Mesendoderm (in vitro differentiated cells): ENCODE data around the gene STAU1.
"Not testable (repeated sequence)": the region's sequence is repeated elsewhere in the genome, so short reads cannot be mapped to it uniquely, and the experiment has no call there.

Experiments
- DNase-seq: peaks from one replicate; pipeline ENCODE4 v3.0.0; 2013
- H2AK5ac ChIP-seq: 2 replicates; pipeline ENCODE4 v1.6.1; 2013; ENCODE audit warnings: low read length, inconsistent platforms
- H2BK120ac ChIP-seq: 2 replicates; pipeline ENCODE4 v1.6.1; 2013; ENCODE audit warnings: low read depth, mild to moderate bottlenecking, low read length, moderate library complexity, mixed read lengths
- H2BK15ac ChIP-seq: replicated peaks from 2 replicates; pipeline ENCODE4 v1.6.1; 2013; ENCODE audit warnings: low read depth, mild to moderate bottlenecking, moderate library complexity
- H2BK5ac ChIP-seq: 2 replicates; pipeline ENCODE4 v1.6.1; 2013; ENCODE audit warnings: low read length, inconsistent platforms
- H3K18ac ChIP-seq: 2 replicates; pipeline ENCODE4 v1.6.1; 2013; ENCODE audit warnings: mild to moderate bottlenecking, low read length, mixed read lengths
- H3K23ac ChIP-seq: one replicate; pipeline ENCODE4 v1.6.1; 2013; ENCODE audit warnings: low read length
- H3K27ac ChIP-seq: 2 replicates; pipeline ENCODE4 v1.5.1; 2013; ENCODE audit warnings: low read depth, mild to moderate bottlenecking, inconsistent platforms, low read length, moderate library complexity
- H3K27me3 ChIP-seq: 2 replicates; pipeline ENCODE4 v1.6.1; 2013; ENCODE audit warnings: low read length, control low read depth, mild to moderate bottlenecking, inconsistent platforms; ENCODE audit not compliant: insufficient read depth, poor library complexity
- H3K36me3 ChIP-seq: 2 replicates; pipeline ENCODE4 v1.6.1; 2013; ENCODE audit warnings: low read length, inconsistent platforms; ENCODE audit not compliant: control insufficient read depth, insufficient read depth
- H3K4ac ChIP-seq: one replicate; pipeline ENCODE4 v1.6.1; 2013; ENCODE audit warnings: low read depth, mild to moderate bottlenecking, low read length, moderate library complexity
- H3K4me1 ChIP-seq: 2 replicates; pipeline ENCODE4 v1.6.1; 2013; ENCODE audit warnings: low read depth, low read length, inconsistent platforms; ENCODE audit not compliant: control insufficient read depth
- H3K4me2 ChIP-seq: 2 replicates; pipeline ENCODE4 v1.6.1; 2013; ENCODE audit warnings: low read length
- H3K4me3 ChIP-seq: 2 replicates; pipeline ENCODE4 v1.5.1; 2013; ENCODE audit warnings: mild to moderate bottlenecking, low read length
- H3K56ac ChIP-seq: one replicate; pipeline ENCODE4 v1.6.1; 2013; ENCODE audit warnings: low read length
- H3K79me1 ChIP-seq: 2 replicates; pipeline ENCODE4 v1.6.1; 2013; ENCODE audit warnings: low read length, inconsistent platforms
- H3K79me2 ChIP-seq: 2 replicates; pipeline ENCODE4 v1.6.1; 2013; ENCODE audit warnings: mild to moderate bottlenecking, low read length; ENCODE audit not compliant: control insufficient read depth, insufficient read depth
- H3K9ac ChIP-seq: 2 replicates; pipeline ENCODE4 v1.6.1; 2013; ENCODE audit warnings: low read length, inconsistent platforms
- H4K5ac ChIP-seq: one replicate; pipeline ENCODE4 v1.6.1; 2013; ENCODE audit warnings: low read length
- H4K8ac ChIP-seq: one replicate; pipeline ENCODE4 v1.6.1; 2013; ENCODE audit warnings: low read depth, mild to moderate bottlenecking, control low read depth, low read length, moderate library complexity
- WGBS: extraction: QIAGEN DNeasy Blood & Tissue Kit; methylation state at CpG from one replicate; pipeline ENCODE4 v1.1.7; 2013; ENCODE audit warnings: low lambda C conversion rate, missing lambda C conversion rate; ENCODE audit not compliant: insufficient coverage; ENCODE audit errors: extremely low coverage; 5-methylcytosine and 5-hydroxymethylcytosine counted together

Gene STAU1

DNA sequence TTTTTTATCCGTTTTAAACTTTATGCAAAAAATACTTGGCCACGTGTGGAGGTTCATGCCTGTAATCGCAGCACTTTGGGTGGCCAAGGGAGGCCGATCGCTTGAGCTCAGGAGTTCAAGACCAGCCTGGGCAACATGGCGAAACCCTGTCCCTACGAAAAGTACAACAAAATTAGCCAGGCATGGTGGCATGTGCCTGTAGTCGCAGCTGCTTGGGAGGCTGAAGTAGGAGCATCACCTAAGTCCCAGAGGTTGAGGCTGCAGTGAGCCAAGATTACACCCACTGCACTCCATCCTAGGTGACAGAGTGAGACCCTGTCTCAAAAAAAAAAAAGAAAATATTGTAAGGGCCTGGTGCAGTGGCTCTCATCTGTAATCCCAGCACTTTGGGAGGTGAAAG lies 97.0 kb downstream of the STAU1 start:
- no peak overlapping the region for H3K27ac ChIP-seq
- no peak overlapping the region for H2BK5ac ChIP-seq
- DNase-seq: no peak
- no peak overlapping the region for H3K18ac ChIP-seq
- H2BK15ac ChIP-seq: no peak overlapping the region
- H3K79me1 ChIP-seq: peaks cover 2% of the 10 kb centered on the region
- no peak overlapping the region for H4K8ac ChIP-seq
- peaks cover 13% of the 10 kb centered on the region for H3K36me3 ChIP-seq
- H3K4me3 ChIP-seq: no peak overlapping the region
- no peak overlapping the region for H2AK5ac ChIP-seq
- H3K56ac ChIP-seq: no peak overlapping the region
- H2BK120ac ChIP-seq: no peak overlapping the region
- no peak overlapping the region for H3K23ac ChIP-seq
- H3K9ac ChIP-seq: no peak overlapping the region
- WGBS: no CpG with 5 or more reads among the region's 8 CpGs
- no peaks in the 10 kb centered on the region for H3K4me1 ChIP-seq
- H3K4me2 ChIP-seq: no peak overlapping the region
- H3K79me2 ChIP-seq: no peaks in the 10 kb centered on the region
- no peak overlapping the region for H4K5ac ChIP-seq
- no peaks in the 10 kb centered on the region for H3K27me3 ChIP-seq
- no peak overlapping the region for H3K4ac ChIP-seq

DNA sequence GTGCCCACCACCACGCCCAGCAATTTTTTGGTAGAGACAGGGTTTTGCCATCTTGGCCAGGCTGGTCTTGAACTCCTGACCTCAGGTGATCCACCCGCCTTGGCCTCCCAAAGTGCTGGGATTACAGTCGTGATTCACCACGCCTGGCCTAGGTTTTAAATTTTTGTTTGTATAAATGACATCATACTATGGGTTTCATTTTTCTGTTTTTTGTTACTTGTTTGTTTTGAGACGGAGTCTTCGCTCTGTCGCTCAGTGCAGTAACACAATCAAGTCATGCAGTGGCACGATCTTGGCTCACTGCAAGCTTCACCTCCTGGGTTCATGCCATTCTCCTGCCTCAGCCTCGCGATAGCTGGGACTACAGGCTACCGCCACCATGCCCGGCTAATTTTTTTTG lies 105.8 kb downstream of the STAU1 start:
- not testable (repeated sequence) for H2BK5ac ChIP-seq, H3K4me2 ChIP-seq, H4K5ac ChIP-seq, H3K9ac ChIP-seq, H2AK5ac ChIP-seq, H2BK15ac ChIP-seq, H3K79me2 ChIP-seq, H3K18ac ChIP-seq, H3K56ac ChIP-seq, H3K4me1 ChIP-seq, H3K4me3 ChIP-seq, H3K27me3 ChIP-seq, DNase-seq, H3K4ac ChIP-seq, H2BK120ac ChIP-seq, H3K23ac ChIP-seq, H3K27ac ChIP-seq, H4K8ac ChIP-seq, H3K79me1 ChIP-seq
- no CpG with 5 or more reads among the region's 12 CpGs for WGBS
- H3K36me3 ChIP-seq: peaks cover 12% of the 10 kb centered on the region

DNA sequence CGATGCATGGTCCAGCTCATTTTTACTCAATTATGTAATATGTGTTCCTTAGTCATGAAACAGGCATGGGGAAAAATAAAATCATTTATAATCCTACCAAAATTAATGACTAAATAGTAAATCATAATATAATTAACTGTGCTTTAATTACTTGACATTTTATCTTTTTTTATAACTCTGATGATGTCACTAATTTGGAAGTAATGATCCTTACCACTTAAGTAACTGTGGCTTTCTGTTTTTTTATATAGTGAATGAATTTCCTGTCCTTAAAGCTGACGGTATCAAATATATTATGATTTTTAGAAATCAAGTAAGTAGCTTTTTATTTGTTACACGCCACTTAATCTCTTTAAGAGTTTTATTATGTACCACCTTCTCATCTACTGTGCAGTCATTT lies 109.8 kb downstream of the STAU1 start:
- Histone ChIP-seq H4K5ac (no peak overlapping the region), H3K36me3 (peaks cover 4% of the 10 kb centered on the region), H2BK120ac (no peak overlapping the region), H3K27ac (no peak overlapping the region), H2AK5ac (no peak overlapping the region), H3K18ac (no peak overlapping the region), H3K4me3 (no peak overlapping the region), H3K4ac (no peak overlapping the region), H3K79me2 (no peaks in the 10 kb centered on the region), H2BK15ac (no peak overlapping the region), H3K27me3 (no peaks in the 10 kb centered on the region), H3K56ac (no peak overlapping the region), H3K9ac (no peak overlapping the region), H3K23ac (no peak overlapping the region), H3K79me1 (no peaks in the 10 kb centered on the region), H4K8ac (no peak overlapping the region), H3K4me1 (no peaks in the 10 kb centered on the region), H3K4me2 (no peak overlapping the region), H2BK5ac (no peak overlapping the region)
- WGBS: no CpG with 5 or more reads among the region's 3 CpGs
- DNase-seq: no peak

- Histone ChIP-seq H3K4me2 (no peak overlapping the region), H3K9ac (no peak overlapping the region), H3K79me1 (no peaks in the 10 kb centered on the region), H2BK15ac (no peak overlapping the region), H3K23ac (no peak overlapping the region), H3K27ac (no peak overlapping the region), H2BK120ac (no peak overlapping the region), H3K56ac (no peak overlapping the region), H3K4ac (no peak overlapping the region), H3K18ac (no peak overlapping the region), H4K5ac (no peak overlapping the region), H3K27me3 (no peaks in the 10 kb centered on the region), H3K4me1 (no peaks in the 10 kb centered on the region), H3K4me3 (no peak overlapping the region), H4K8ac (no peak overlapping the region), H3K79me2 (no peaks in the 10 kb centered on the region), H3K36me3 (peaks cover 3% of the 10 kb centered on the region), H2BK5ac (no peak overlapping the region), H2AK5ac (no peak overlapping the region)
- DNase-seq: no peak
- no CpG with 5 or more reads among the region's 2 CpGs for WGBS
These were observed 113.6 kb downstream of the STAU1 start for GRCh38 chr20:49074521-49074920.
